GM18861 (cell line): ENCODE measurements around the gene CXCL5.
"Not testable (repeated sequence)": the region's sequence is repeated elsewhere in the genome, so short reads cannot be mapped to it uniquely, and the experiment has no call there.

Experiments
- ATAC-seq: cut with Tn5 transposase; IDR thresholded peaks from one replicate; pipeline ENCODE4 v1.9.1; 2021; ENCODE audit not compliant: unreplicated experiment

The CXCL5 gene

DNA sequence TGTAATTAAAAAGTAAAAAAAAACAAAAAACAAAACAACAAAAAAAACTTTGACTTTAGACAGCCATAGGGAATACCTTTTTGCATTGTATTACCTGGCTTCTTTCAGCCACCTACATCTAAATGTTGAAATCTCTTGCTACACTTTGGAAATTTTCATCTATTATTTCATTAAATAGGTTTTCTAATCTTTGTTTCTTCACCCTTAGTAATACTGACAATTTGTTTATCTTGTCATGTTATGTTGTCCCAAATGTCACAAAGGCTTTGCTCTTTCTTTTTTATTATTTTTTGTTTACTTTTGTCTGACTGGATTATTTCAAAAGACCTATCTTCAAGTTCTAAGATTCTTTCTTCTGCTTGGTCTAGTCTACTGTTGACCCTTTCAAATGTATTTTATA is 24.1 kb downstream of the CXCL5 start:
- no peak for ATAC-seq

DNA sequence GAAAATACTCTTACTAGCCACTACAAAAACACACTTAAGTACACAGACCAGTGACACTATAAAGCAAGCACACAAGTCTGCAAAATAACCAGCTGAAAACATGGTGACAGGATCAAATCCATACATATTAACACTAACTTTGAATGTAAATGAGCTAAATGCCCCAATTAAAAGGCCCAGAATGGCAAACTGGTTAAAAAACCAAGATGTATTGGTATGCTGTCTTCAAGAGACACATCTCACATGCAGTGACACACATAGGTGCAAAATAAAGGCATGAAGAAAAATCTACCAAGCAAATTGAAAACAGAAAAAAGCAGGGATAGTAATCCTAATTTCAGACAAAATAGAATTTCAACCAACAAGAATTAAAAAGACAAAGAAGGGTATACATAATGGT is 27.5 kb downstream of the CXCL5 start:
- ATAC-seq, result no peak

DNA sequence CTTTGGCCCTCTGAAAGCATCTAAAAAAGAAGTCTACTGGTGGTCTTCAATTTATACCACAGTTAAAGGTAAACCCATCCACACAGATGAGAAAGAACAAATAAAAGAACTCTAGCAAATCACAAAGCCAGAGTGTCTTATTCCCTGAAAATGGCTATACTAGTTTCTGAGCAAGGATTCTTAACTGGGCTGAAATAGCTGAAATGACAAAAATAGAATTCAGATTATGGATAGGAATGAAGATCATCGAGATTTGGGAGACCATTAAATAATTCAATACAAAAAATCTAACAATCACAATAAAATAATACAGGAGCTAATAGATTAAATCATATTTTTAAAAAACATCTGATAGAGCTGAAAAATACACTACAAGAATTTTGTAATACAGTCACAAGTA is 28.5 kb downstream of the CXCL5 start:
- no peak for ATAC-seq

DNA sequence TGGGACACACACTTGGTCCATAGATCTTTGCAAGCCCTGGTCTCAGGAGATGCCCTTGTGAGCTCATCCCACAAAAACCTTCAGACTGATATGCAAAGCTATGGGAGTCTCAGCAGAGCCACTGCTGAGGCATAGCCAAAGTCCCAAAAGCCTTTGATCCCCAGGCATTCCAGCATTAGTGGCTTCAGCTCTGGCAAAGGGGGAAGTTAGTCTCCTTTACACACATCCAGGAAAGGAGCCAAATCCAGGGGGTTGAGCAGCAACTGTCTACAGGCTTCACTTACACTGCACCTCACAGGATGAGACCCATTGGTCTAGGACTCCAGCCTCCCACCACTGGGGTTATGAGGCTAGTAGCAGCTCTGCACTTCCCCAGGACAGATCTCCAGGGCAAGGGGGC is 30.6 kb downstream of the CXCL5 start:
- ATAC-seq, result no peak

DNA sequence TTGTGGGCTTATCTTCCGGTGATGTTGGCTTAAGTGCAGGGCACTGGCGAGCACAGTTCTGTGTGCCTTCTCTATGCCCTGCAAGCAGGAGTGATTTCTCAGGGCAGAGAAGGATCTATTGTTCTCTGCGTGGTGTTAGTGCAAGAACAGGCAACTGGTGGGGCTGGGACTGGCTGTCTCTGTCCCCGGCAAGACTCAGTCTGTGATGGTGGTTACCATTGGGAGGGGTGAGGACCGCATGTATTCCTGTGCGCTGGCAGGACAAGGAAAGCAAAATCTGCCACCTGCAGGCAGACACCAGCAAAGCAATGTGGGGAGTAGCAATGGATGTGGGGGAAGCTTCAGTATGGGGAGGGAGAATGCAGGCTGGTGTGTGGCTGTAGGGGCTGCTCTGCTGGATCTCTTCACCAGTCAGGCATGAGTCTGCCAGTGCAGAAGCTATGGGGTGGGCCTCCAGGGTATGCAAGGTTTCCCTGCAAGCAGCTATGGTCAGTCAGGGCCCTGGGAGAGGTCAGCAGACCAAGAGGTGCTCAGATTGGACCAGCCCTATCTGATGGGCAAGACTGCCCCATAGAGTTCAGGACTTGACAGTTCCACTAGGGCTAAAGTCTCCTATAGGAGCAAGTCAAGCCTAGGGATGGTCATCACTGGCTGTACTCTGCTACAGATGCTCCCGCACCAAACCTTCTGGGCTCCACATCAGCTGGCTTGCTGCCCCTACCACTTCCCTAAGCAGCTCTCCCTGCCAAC is 33.4 kb downstream of the CXCL5 start:
- ATAC-seq, result no peak

DNA sequence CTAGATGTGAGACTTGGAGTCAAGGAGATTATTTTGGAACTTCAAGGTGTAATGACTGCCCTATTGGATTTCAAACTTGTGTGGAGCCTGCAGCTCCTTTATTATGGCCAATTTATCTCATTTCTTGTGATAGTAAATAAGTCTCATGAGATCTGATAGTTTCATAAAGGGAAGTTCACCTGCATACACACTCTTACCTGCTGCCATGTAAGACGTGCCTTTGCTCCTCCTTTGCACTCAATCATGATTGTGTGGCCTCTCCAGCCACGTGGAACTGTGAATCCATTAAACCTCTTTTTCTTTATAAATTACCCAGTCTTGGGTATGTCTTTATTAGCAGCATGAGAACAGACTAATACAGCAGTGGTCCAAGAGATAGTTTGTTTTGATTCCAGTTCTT is 35.8 kb downstream of the CXCL5 start:
- ATAC-seq, result no peak

DNA sequence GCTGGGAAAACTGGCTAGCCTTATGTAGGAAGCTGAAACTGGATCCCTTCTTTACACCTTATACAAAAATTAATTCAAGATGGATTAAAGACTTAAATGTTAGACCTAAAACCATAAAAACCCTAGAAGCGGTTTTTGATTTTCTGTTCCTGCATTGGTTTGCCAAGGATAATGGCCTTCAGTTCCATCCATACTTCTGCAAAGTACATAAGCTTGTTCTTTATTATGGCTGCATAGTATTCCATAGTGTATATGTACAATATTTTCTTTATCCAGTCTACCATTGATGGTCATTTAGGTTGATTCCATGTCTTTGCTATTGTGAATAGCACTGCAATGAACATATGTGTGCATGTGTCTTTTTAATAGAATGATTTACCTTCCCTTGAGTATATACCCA is 39.4 kb downstream of the CXCL5 start:
- ATAC-seq, result not testable (repeated sequence)

DNA sequence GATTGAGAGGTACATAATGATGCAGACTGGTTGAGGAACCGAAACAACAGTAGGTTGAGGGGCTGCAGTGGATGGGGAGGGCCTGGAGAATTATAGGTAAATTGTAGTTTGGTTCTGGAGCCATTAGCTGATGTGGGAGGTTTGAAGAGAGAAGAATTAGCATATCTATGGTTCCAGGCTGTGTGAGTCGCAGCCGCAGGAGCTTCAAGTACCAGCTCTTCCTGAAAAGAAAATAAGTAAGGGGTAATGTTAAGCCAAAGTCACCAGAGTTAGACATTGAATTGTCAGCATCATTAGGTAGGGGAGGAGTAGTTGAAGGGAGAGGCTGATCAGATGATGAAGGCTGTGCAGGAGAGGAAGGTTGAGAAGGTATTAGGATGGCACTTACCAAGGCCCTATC is 46.1 kb downstream of the CXCL5 start:
- ATAC-seq, result no peak

DNA sequence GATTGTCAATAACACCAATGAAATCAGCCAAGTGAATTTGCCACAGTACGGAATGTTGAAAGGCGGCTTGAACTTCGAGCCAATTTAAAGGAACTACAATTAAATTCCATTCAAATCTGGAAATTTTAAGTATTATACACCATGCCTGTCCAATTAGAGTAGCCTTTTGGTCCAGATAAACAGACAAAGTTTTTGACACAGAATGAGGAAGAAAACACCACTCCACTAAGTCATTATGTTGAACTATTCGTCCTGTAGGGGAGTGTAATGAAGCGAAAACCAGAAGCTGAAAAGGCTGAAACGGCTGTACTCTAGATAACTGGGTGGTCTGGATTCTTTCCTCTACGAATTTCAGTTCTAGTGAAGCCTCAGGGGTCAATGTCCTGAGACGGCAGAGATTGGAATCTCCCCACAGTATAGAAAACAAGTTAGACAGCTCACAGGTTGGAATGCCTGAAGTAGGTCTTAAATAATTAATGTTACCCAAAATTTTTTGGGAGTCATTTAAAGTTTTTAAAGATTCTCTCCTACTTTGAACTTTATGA is 48.0 kb downstream of the CXCL5 start:
- ATAC-seq, result not testable (repeated sequence)

DNA sequence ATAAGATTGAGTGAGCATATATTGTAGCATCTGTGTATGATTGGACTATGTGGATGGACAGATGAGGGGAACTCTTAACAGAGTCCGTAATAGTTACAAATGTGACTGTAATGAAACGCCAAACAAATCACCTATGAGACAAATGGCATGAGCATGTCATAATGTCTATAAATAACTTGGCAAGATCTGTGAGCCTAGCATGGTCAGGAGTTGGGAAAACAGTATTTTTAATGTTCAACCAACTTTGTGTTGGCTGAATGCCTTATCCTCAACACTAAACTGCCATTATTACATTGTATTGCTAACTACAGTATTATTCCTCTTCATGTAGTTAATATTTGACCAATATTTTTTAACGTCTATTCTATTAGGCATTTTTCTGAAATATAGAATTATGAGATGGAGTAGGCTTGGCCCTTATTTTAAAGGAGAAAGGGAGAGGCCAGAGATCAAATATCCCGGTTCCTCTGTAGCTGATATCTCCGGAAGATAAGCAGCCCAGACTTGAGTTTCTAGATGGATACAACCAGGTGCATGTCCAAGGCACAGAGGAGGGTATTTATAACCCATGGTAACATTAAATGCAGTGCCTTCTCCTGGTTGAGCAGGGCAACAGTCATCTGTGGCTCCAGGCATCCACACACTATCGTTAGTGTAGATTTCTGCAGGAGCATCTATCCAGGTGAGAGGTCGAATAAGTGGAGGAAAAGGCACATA is 49.3 kb downstream of the CXCL5 start:
- ATAC-seq, result no peak

DNA sequence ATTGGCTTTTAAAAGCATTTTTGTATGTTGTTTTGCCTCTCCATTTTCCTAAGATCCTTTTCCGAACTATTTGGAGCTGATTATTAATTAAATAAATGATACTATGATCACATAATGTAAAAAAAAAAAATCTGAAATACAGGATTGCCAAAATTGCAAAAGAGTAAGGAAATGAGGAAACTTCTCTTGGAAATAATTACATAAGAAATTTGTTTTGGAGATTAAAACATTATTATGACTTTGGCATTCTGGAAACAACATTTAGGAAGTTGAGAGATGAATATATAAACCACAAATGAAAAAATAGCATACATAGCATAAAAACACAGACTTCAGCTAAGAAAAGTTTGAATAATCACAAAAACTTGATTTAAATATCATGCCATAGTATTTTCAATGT is 50.2 kb downstream of the CXCL5 start:
- ATAC-seq, result no peak

DNA sequence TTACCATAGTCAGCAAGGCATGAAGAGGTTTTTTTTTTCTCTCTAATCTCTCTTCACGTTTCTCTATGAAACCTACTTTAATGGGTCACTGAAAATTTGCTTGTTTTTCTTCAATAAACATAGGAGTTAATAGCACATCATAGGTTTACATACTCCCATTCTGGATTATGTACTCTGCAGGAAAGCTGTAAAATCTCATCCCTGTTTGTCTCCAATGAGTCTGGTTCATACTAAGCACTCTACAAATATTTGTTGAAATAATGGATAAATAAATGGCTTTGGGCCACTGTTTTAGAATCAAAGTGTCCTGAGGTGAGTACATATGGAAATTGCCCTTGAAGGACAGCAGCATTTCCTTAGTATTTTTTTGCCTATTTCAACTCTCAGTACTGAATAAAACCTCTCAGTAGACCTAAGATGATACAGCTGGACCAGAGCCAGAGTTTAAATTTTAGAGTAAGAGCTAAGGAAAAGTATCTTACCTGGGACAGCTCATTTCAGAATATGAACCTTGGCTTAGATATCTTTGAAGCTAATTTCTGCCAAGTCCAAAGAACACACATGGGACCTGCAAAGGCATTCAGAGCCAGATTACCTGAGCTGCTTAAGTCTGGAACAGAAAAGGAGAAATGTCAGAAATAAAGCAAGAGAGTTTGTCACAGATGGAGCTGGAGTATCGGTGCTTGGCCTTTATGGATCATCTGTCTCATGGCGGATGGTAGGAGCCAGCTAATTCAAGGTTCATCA is 51.1 kb downstream of the CXCL5 start:
- ATAC-seq, result no peak

DNA sequence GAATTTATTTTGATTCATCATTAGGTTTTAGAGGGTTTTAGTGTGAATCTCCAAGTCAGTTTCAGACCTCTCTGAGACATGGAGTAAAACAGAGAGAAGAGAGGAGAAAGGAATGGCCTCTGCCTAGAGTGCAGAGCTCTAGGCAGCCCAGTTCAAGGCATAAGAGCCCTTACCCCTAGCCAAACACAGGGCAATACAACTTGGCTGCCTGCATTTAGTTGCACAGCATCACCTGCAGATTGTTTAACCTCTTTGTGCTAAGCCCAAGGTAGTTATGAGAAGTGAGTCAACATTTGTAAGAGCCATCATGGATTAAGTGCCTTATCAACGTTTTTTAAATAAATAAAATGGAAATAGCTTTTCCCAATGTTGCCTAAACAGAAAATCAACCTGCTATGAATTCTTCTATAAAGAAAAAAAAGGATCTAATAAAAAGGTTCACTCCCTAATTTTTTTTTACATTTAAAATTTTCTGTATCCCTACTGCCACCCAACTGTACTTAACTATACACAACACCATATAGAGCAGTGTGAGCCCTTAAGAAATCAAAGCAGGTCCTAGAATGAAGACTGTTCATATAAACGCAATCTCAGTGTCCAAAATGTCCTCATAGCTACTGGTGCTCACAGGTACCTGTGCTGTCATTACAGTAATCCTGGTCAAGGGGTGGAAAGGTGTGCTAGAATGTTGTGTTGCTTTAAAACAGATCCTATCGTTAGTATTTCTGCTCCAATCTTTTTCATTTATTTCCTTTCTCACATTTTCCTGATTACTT is 52.6 kb downstream of the CXCL5 start:
- ATAC-seq, result no peak
